GM12874 (cell line): ENCODE data around the gene MBTPS1.

Experiments used
- CTCF ChIP-seq: IDR thresholded peaks from 2 replicates; pipeline ENCODE4 v1.5.1; 2011; ENCODE audit warnings: low read depth, mild to moderate bottlenecking, control low read depth, low read length, moderate library complexity; ENCODE audit not compliant: insufficient read depth

The MBTPS1 gene

GRCh38 chr16:84027625-84028024 is 89.1 kb downstream of the MBTPS1 start:
- TF ChIP-seq CTCF, result no peak

- no peak for TF ChIP-seq CTCF
Observed at GRCh38 chr16:84026606-84027005, 90.1 kb downstream of the MBTPS1 start.

- TF ChIP-seq CTCF, result no peak
Observed at GRCh38 chr16:84024854-84025253, 91.9 kb downstream of the MBTPS1 start.

GRCh38 chr16:84022644-84023043 is 94.1 kb downstream of the MBTPS1 start:
- TF ChIP-seq CTCF, result no peak

GRCh38 chr16:84021488-84021887 is 95.3 kb downstream of the MBTPS1 start:
- TF ChIP-seq CTCF, result no peak

- no peak for TF ChIP-seq CTCF
Observed at GRCh38 chr16:84020353-84020752, 96.4 kb downstream of the MBTPS1 start.

- TF ChIP-seq CTCF, result no peak
Observed at GRCh38 chr16:84018710-84019109, 98.0 kb downstream of the MBTPS1 start.

- no peak for TF ChIP-seq CTCF
Observed at GRCh38 chr16:84016477-84016876, 100.3 kb downstream of the MBTPS1 start.
